ES-I3 (cell line): Measurements from ENCODE around the gene CPLX3.

Experiments
- H3K36me3 ChIP-seq: 2 replicates; pipeline ENCODE4 v1.6.1; 2013; ENCODE audit warnings: mild to moderate bottlenecking, low read length, control low read depth, moderate library complexity; ENCODE audit not compliant: insufficient read depth
- H3K4me1 ChIP-seq: 2 replicates; pipeline ENCODE4 v1.6.1; 2013; ENCODE audit warnings: mild to moderate bottlenecking, control low read depth, low read length; ENCODE audit not compliant: insufficient read depth
- H3K9ac ChIP-seq: 2 replicates; pipeline ENCODE4 v1.6.1; 2013; ENCODE audit warnings: low read depth, mild to moderate bottlenecking, low read length, moderate library complexity
- H3K9me3 ChIP-seq: 2 replicates; pipeline ENCODE4 v1.6.1; 2013; ENCODE audit warnings: mild to moderate bottlenecking, low read length, moderate library complexity; ENCODE audit not compliant: control insufficient read depth, insufficient read depth

Gene CPLX3

DNA sequence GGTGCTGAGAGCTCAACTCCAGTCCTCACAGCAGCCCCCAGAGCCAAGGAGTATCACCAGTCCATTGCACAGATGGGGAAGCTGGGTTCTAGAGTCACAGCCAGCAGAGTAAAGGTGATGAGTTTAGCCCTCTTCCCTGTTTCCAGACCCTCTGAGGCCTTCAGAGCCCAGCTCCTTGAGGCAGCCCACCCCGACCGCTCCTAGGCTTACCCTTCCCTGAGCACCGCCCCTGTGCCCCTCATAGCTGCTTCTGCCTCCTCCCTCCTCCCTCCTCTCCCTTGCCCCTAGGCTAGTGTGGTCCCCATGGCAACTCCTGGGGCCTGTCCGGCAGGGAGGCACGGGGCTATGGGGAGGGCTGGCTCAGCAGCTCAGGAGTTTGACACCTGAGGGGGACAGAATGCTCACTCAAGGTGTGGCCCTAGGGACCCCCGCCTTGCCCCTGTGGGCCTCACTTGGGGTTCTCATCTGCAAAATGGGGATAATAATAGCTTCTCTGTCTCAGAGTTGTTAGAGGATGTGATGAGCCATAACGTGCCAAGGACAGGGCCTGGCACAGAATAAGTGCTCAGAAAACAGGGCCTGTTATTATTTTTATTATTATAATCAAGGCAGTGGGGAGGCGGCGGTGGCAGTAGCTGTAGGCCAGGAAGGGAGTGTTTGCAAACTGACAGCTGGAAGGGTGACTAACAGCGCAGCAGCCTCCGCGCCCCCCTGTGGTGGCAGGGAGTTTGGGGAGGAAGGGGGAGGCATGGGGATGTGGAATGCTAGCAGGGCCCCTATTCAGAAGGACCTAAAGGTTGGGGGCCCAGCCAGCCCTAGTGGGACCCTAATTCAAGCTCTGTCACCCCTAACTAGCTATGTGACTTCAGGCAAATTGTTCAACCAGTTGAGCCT lies 33.0 kb upstream of the CPLX3 start:
- Histone ChIP-seq H3K4me1 (peaks cover 24% of the 10 kb centered on the region), H3K36me3 (no peaks in the 10 kb centered on the region), H3K9me3 (no peaks in the 10 kb centered on the region), H3K9ac (no peak overlapping the region)

DNA sequence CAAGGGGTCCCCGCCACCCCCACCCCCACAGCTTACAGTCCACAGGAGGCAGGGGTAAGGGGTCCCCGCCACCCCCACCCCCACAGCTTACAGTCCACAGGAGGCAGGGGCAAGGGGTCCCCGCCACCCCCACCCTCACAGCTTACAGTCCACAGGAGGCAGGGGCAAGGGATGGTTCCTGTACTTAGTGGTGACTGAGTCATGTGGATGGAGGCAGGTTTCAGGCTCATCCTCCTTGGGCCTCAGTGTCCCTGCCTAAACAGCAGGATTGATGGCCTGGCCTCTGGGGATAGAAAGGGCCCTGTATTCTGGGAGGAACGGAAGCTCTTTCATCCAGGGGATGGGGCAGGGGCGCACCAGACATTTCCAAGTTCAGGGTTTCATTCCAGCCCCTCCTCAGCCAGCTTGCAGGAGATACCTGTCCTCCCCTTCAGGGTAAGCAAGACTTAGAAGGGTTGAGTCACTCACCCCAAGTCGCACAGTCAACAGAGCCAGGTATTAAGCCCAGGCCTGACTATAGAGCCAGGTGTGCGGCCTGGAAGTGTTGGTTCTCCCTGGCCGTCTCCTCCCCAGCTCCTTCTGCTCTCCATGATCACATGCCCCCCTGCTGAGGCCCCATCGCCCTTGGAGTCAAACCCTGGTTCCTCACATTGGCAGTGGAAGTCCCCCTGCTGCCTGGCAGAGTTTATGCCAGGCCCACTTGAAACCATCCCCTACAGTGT lies 32.0 kb upstream of the CPLX3 start:
- Histone ChIP-seq H3K36me3 (no peaks in the 10 kb centered on the region), H3K9me3 (no peaks in the 10 kb centered on the region), H3K9ac (no peak overlapping the region), H3K4me1 (peaks cover 13% of the 10 kb centered on the region; the same call in 1 of the 2 replicates)

DNA sequence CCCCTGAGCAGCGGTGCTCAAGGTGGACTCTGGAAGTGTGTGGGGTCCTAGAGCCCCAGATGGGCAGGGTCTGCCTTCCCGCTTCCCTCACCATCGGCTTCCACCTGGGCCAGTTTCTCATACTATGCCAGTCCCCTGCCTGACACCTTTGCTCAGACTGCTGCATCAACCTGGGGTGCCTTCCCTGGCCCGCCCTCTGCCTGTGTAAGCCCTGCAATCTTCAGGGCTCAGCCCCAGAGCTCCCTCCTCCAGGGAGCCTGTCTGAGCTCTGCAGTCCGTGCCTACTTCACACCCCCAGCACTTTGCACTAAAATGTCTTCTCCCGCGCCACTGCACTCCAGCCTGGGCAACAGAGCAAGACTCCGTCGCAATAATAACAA lies 31.5 kb upstream of the CPLX3 start:
- no peaks in the 10 kb centered on the region for H3K36me3 ChIP-seq
- H3K9me3 ChIP-seq, result no peaks in the 10 kb centered on the region
- H3K9ac ChIP-seq, result no peak overlapping the region
- peaks cover 12% of the 10 kb centered on the region; the same call in 1 of the 2 replicates for H3K4me1 ChIP-seq

DNA sequence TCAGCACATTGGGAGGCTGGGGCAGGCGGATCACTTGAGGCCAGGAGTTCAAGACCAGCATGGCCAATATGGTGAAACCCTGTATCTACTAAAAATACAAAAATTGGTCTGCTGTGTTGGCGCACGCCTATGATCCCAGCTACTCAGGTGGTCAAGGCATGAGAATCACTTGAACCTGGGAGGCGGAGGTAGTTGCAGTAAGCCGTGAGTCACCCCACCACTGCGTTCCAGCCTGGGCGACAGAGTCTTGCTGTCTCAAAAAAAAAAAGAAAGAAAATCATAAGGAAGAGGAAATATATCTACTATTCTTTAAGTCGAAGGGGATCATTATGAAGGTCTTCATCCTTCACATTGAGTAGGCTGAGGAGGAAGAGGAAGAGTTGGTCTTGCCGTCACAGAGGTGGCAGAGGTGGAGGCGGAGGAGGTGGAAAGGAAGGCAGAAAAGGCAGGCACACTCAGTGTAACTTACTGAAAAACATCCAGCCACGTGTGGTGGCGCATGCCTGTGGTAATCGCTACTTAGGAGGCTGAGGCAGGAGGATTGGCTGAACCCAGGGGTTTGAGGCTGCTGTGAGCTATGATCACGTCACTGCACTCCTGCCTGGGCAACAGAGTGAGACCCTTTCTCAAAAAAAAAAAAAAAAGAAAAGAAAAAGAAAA lies 30.3 kb upstream of the CPLX3 start:
- H3K4me1 ChIP-seq, result peaks cover 13% of the 10 kb centered on the region; the same call in 1 of the 2 replicates

DNA sequence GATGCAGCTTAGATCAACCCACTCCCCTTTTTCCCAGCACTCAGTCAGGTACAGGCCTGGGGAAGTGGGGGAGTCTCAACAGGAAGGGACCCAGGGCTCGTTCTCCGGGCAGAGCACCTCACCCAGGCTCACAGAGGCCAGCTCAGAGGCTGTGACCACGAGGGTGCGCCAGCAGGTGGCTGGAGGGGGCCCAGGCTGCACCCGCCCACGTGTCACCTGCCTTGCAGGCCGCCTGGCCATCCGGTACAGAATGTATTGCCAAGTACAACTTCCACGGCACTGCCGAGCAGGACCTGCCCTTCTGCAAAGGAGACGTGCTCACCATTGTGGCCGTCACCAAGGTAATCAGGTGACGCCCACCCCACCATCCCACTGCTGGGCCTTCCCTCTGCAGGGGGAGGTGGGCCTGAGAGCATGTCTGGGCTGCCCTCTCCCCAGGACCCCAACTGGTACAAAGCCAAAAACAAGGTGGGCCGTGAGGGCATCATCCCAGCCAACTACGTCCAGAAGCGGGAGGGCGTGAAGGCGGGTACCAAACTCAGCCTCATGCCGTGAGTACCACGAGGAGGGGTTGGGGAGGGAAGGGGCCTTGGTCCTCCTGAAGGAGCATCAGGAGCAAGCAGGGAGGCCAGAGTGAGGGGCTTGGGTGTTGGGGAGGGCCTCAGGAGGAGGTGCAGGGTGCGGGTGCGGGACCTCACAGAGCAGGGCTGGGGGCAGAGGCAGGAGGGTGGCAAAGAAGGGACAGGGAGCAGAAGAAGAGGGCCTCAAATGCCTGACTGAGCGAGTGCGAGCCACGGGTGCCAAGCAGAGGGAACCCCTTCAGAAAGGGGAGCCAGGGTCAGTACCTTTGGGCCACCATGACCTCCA lies 27.8 kb upstream of the CPLX3 start:
- Histone ChIP-seq H3K9ac (no peak overlapping the region), H3K36me3 (no peaks in the 10 kb centered on the region), H3K9me3 (no peaks in the 10 kb centered on the region), H3K4me1 (peaks cover 5% of the 10 kb centered on the region; the same call in 1 of the 2 replicates)

More for the DNA sequence above, 30.3 kb upstream of the CPLX3 start:
- Histone ChIP-seq H3K9me3 (no peaks in the 10 kb centered on the region), H3K9ac (no peak overlapping the region), H3K36me3 (no peaks in the 10 kb centered on the region)

DNA sequence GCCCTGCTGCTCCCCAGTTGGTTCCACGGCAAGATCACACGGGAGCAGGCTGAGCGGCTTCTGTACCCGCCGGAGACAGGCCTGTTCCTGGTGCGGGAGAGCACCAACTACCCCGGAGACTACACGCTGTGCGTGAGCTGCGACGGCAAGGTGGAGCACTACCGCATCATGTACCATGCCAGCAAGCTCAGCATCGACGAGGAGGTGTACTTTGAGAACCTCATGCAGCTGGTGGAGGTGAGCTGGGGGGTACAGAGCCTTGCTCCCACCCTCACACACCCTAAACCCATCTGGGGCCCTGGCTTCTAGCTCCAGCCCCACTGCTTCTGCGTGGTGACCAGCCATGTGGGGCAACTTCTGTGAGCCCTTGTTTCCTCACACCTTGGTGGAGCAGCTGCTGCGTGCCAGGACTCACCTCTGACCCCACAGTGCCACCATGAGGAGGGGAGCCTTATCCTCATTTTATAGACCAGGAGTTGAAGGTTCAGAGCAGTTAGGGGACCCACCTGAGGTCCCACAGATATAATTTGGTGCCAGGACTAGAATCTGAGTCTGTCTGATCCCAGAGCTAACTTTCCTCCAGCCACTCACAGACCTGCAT lies 27.1 kb upstream of the CPLX3 start:
- Histone ChIP-seq H3K9ac (no peak overlapping the region), H3K4me1 (peaks cover 5% of the 10 kb centered on the region; the same call in 1 of the 2 replicates), H3K36me3 (peaks cover 5% of the 10 kb centered on the region; the same call in 1 of the 2 replicates), H3K9me3 (no peaks in the 10 kb centered on the region)

DNA sequence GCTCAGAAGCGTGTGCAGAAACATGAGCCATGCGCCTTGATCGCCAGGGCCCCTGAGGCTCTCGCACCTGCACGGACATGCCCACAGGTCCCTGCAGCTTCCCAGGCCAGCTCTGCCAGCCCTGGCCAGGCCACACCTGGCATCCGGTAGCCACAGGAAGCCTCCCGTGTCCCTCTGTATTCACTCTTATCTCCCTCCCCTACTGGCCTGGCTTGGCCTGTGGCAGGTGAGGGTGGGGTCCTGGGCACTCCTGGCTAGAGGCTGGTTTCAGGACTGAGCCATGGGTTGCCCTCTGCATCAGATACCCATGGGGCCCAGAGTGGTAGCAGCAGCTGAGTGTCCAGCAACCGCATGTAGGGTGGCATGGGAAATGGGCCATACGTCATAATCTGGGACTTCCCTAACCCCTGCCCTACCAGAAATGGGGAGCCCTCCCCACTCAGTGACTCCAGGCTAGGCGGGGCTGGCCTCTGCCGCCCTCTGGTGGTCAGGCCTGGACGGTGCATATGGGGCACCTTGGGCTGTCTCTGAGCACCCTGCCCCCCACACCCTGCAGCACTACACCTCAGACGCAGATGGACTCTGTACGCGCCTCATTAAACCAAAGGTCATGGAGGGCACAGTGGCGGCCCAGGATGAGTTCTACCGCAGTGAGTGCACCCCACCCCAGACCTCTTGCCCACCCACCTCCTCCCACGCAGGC lies 26.4 kb upstream of the CPLX3 start:
- Histone ChIP-seq H3K9me3 (no peaks in the 10 kb centered on the region), H3K4me1 (peaks cover 5% of the 10 kb centered on the region; the same call in 1 of the 2 replicates), H3K9ac (no peak overlapping the region), H3K36me3 (peaks cover 5% of the 10 kb centered on the region; the same call in 1 of the 2 replicates)

DNA sequence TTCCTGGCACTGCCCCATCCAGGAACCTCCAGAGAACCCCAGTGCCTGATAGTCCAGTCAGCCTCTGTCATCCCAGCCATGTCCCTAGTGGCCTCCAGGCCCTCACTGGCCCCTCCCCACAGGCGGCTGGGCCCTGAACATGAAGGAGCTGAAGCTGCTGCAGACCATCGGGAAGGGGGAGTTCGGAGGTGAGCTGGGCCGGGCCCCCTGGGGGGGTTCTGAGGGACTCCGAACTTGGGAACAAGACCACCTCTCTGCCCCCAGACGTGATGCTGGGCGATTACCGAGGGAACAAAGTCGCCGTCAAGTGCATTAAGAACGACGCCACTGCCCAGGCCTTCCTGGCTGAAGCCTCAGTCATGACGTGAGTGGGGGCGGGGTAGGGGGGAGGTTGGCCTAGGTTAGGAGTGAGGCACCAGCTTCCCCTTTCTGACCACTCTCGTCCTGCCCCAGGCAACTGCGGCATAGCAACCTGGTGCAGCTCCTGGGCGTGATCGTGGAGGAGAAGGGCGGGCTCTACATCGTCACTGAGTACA lies 25.8 kb upstream of the CPLX3 start:
- H3K36me3 ChIP-seq, result peaks cover 5% of the 10 kb centered on the region; the same call in 1 of the 2 replicates
- H3K9ac ChIP-seq, result no peak overlapping the region
- no peaks in the 10 kb centered on the region for H3K9me3 ChIP-seq
- peaks cover 5% of the 10 kb centered on the region; the same call in 1 of the 2 replicates for H3K4me1 ChIP-seq

DNA sequence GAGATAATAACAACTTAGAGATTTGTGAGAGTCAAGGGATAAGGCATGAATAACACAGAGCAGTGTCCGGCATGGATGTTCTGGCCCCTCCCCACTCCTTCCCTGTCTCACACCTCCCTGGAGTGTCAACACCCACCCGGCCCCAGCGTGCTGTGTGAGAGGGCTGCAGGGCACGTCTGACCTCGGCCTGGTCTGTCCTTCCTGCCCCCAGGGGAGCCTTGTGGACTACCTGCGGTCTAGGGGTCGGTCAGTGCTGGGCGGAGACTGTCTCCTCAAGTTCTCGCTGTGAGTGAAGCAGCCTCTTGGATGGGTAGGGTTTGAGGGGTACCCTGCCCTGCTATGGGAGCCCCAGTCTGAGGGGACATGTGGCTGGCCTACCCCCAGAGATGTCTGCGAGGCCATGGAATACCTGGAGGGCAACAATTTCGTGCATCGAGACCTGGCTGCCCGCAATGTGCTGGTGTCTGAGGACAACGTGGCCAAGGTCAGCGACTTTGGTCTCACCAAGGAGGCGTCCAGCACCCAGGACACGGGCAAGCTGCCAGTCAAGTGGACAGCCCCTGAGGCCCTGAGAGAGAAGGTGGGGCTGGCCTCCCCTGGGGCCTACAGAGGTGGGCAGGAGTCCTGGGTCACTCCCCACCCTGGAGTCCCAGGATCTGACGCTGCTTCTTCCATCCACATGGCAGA lies 25.0 kb upstream of the CPLX3 start:
- no peaks in the 10 kb centered on the region for H3K9me3 ChIP-seq
- H3K36me3 ChIP-seq, result peaks cover 5% of the 10 kb centered on the region; the same call in 1 of the 2 replicates
- peaks cover 5% of the 10 kb centered on the region; the same call in 1 of the 2 replicates for H3K4me1 ChIP-seq
- no peak overlapping the region for H3K9ac ChIP-seq

DNA sequence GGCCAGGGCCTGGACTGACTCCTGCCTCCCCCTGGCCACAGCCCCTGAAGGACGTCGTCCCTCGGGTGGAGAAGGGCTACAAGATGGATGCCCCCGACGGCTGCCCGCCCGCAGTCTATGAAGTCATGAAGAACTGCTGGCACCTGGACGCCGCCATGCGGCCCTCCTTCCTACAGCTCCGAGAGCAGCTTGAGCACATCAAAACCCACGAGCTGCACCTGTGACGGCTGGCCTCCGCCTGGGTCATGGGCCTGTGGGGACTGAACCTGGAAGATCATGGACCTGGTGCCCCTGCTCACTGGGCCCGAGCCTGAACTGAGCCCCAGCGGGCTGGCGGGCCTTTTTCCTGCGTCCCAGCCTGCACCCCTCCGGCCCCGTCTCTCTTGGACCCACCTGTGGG lies 24.1 kb upstream of the CPLX3 start:
- H3K9me3 ChIP-seq, result no peaks in the 10 kb centered on the region
- H3K36me3 ChIP-seq, result peaks cover 5% of the 10 kb centered on the region; the same call in 1 of the 2 replicates

DNA sequence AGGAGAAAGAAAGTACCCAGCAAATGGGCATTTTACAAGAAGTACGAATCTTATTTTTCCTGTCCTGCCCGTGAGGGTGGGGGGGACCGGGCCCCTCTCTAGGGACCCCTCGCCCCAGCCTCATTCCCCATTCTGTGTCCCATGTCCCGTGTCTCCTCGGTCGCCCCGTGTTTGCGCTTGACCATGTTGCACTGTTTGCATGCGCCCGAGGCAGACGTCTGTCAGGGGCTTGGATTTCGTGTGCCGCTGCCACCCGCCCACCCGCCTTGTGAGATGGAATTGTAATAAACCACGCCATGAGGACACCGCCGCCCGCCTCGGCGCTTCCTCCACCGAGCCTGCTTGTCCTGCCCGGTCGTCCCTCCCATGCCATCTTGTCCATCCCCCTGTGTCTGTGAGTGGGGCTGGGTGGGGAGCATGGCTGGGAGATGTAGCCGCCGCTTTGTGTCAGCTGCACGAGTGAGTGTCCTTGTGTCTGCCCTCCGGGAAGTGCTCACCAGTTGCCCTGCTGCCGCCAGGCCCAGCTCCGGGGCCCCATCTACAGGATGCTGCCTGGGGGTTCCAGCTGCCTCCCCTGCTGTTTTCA lies 23.5 kb upstream of the CPLX3 start:
- Histone ChIP-seq H3K9me3 (no peaks in the 10 kb centered on the region), H3K4me1 (peaks cover 5% of the 10 kb centered on the region; the same call in 1 of the 2 replicates), H3K9ac (no peak overlapping the region), H3K36me3 (peaks cover 5% of the 10 kb centered on the region; the same call in 1 of the 2 replicates)

More for the DNA sequence above, 24.1 kb upstream of the CPLX3 start:
- H3K4me1 ChIP-seq, result peaks cover 5% of the 10 kb centered on the region; the same call in 1 of the 2 replicates
- no peak overlapping the region for H3K9ac ChIP-seq

DNA sequence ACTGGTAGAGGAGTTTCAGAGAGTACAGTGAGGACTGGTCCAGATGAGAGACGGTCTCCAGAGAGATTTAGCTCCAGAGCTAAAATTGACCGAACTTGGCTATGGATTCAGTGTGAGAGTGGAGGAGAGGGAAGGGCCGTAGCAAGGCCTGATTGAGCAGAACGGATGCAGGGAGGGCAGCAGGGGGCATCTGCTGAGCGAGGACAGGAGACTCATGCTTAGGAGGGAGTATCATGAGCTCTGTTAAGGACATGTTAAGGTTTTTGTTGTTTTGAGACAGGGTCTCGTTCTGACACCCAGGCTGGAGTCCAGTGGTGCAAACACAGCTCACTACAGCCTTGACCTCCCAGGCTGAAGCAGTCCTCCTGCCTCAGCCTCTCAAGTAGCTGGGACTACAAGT lies 21.5 kb upstream of the CPLX3 start:
- no peak overlapping the region for H3K9ac ChIP-seq
- no peaks in the 10 kb centered on the region for H3K9me3 ChIP-seq
- H3K36me3 ChIP-seq, result peaks cover 5% of the 10 kb centered on the region; the same call in 1 of the 2 replicates
- peaks cover 6% of the 10 kb centered on the region; the same call in 1 of the 2 replicates for H3K4me1 ChIP-seq
